ENCODE results near the gene RAB4B.
"Not testable (repeated sequence)": the region's sequence is repeated elsewhere in the genome, so short reads cannot be mapped to it uniquely, and the experiment has no call there.

RAB4B gene

DNA sequence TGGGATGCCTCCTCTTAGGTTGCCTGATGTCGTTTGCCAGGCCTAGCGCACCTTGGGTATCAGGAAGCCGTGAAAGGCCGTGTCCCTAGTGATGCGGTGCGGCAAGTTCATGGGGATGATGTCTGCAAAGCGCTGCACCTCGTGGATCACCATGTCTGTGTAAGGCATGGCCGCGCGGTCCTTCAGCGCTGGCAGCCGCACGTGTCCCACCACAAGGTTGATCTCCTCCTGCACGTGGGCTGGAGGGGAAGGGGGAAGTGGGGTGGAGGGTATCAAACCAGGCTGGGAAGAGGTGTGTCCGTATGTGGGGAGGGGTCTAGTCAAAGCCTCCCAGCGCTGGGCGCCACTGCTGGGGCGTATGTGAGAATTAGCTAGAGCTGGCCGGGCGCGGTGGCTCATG lies 44.1 kb downstream of the RAB4B start:
- Histone ChIP-seq H3K4me1 (ENCODE audit: insufficient read depth, poor library complexity, severe bottlenecking) (no peaks in the 10 kb centered on the region), H3K27ac (ENCODE audit: poor library complexity, severe bottlenecking) (no peak overlapping the region)
- no peak for DNase-seq (ENCODE audit: low spot score)

DNA sequence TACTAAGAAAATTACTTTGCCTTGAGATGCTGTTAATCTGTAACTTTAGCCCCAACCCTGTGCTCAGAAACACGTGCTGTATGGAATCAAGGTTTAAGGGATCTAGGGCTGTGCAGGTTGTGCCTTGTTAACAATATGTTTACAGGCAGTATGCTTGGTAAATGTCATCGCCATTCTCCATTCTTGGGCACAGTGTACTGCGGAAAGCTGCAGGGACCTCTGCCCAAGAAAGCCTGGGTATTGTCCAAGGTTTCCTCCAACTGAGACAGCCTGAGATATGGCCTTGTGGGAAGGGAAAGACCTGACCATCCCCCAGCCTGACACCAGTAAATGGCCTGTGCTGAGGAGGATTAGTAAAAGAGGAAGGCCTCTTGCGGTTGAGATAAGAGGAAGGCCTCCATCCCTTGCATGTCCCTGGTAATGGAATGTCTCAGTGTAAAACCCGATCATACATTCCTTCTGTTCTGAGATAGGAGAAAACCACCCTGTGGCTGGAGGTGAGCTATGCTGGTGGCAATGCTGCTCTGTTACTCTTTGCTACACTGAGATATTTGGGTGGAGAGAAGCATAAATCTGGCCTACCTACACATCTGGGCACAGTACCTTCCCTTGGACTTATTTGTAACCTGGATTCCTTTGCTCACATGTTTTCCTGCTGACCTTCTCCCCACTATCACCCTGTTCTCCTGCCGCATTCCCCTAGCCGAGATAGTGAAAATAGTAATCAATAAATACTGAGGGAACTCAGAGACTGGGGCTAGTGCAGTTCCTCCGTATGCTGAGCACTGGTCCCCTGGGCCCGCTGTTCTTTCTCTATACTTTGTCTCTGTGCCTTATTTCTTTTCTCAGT lies 44.9 kb downstream of the RAB4B start:
- not testable (repeated sequence) for DNase-seq (ENCODE audit: low spot score); H3K27ac ChIP-seq (ENCODE audit: poor library complexity, severe bottlenecking); H3K36me3 ChIP-seq (ENCODE audit: low read depth); H3K27me3 ChIP-seq (ENCODE audit: insufficient read depth, poor library complexity, severe bottlenecking); H3K4me1 ChIP-seq (ENCODE audit: insufficient read depth, poor library complexity, severe bottlenecking); H3K4me3 ChIP-seq (ENCODE audit: severe bottlenecking); ATAC-seq (ENCODE audit: low read depth); H3K9me3 ChIP-seq (ENCODE audit: severe bottlenecking)

More for the DNA sequence above, 44.1 kb downstream of the RAB4B start:
- H3K4me3 ChIP-seq (ENCODE audit: severe bottlenecking), result no peak overlapping the region
- TF ChIP-seq, protein P1, sequence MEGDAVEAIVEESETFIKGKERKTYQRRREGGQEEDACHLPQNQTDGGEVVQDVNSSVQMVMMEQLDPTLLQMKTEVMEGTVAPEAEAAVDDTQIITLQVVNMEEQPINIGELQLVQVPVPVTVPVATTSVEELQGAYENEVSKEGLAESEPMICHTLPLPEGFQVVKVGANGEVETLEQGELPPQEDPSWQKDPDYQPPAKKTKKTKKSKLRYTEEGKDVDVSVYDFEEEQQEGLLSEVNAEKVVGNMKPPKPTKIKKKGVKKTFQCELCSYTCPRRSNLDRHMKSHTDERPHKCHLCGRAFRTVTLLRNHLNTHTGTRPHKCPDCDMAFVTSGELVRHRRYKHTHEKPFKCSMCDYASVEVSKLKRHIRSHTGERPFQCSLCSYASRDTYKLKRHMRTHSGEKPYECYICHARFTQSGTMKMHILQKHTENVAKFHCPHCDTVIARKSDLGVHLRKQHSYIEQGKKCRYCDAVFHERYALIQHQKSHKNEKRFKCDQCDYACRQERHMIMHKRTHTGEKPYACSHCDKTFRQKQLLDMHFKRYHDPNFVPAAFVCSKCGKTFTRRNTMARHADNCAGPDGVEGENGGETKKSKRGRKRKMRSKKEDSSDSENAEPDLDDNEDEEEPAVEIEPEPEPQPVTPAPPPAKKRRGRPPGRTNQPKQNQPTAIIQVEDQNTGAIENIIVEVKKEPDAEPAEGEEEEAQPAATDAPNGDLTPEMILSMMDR (IDR thresholded peaks at IDR 0.05; ENCODE audit: poor library complexity, severe bottlenecking), result no peak
- H3K9me3 ChIP-seq (ENCODE audit: severe bottlenecking), result no peaks in the 10 kb centered on the region
- no peaks in the 10 kb centered on the region for H3K36me3 ChIP-seq (ENCODE audit: low read depth)
- no peaks in the 10 kb centered on the region for H3K27me3 ChIP-seq (ENCODE audit: insufficient read depth, poor library complexity, severe bottlenecking)
- ATAC-seq (ENCODE audit: low read depth), result no peak

DNA sequence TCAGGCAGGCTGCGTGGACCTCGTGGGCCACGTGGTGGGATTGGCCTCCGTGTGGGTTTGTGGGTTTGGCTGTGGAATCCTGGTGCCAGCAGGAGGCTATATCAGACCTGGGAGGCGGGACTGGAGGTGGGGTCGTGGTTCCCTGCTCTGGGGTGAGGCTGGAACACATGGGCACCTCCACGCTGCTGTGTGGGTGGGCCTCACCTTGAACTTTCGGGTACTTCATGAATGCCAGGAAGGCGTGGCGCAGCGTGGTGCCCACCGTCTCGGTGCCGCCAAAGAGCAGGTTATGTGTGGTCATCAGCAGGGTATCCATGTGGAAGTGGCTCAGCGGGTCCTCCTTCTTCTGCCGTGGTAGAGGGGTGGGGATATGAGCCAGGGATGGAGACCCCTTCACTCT lies 46.9 kb downstream of the RAB4B start:
- not testable (repeated sequence) for DNase-seq (ENCODE audit: low spot score); H3K27ac ChIP-seq (ENCODE audit: poor library complexity, severe bottlenecking); H3K27me3 ChIP-seq (ENCODE audit: insufficient read depth, poor library complexity, severe bottlenecking); H3K4me3 ChIP-seq (ENCODE audit: severe bottlenecking); ATAC-seq (ENCODE audit: low read depth); H3K4me1 ChIP-seq (ENCODE audit: insufficient read depth, poor library complexity, severe bottlenecking); H3K9me3 ChIP-seq (ENCODE audit: severe bottlenecking); H3K36me3 ChIP-seq (ENCODE audit: low read depth)

- not testable (repeated sequence) for H3K9me3 ChIP-seq (ENCODE audit: severe bottlenecking); H3K4me1 ChIP-seq (ENCODE audit: insufficient read depth, poor library complexity, severe bottlenecking); H3K27ac ChIP-seq (ENCODE audit: poor library complexity, severe bottlenecking); H3K4me3 ChIP-seq (ENCODE audit: severe bottlenecking); H3K27me3 ChIP-seq (ENCODE audit: insufficient read depth, poor library complexity, severe bottlenecking); H3K36me3 ChIP-seq (ENCODE audit: low read depth); DNase-seq (ENCODE audit: low spot score); ATAC-seq (ENCODE audit: low read depth)
Observed at GRCh38 chr19:40825460-40826095, 47.5 kb downstream of the RAB4B start.

GRCh38 chr19:40826312-40826698 lies 48.3 kb downstream of the RAB4B start:
- H3K36me3 ChIP-seq (ENCODE audit: low read depth); H3K9me3 ChIP-seq (ENCODE audit: severe bottlenecking); DNase-seq (ENCODE audit: low spot score); ATAC-seq (ENCODE audit: low read depth); H3K27me3 ChIP-seq (ENCODE audit: insufficient read depth, poor library complexity, severe bottlenecking); H3K4me1 ChIP-seq (ENCODE audit: insufficient read depth, poor library complexity, severe bottlenecking); H3K4me3 ChIP-seq (ENCODE audit: severe bottlenecking); H3K27ac ChIP-seq (ENCODE audit: poor library complexity, severe bottlenecking): not testable (repeated sequence)

DNA sequence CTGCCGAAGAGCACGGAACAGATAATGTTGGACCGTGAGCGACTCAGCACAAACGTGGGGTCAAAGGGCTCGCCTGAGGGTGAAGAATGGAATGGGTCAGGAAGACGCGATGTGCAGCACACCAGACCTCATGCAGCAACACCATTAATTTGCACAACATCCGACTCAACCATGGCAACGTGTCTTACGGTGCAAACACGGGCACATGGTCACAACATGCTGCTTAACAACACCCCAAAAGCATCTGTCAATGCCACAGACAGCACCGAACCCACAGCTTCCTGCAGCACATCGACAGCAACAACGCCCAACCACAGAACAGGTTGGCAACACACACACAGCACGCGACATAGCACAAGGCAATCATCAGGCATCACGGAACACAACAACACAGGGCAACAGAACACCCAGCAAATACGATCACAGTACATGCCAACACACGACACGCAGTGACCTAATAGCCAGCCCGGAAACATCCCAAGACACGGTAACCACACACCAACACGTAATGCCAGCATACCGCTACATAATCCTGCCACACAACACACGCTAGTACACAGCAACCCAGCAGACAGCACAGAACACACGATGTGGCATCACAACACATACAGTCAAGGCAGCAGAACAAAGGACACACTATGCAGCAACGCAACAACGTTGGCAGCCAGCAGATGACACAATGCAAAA lies 48.8 kb downstream of the RAB4B start:
- not testable (repeated sequence) for H3K4me3 ChIP-seq (ENCODE audit: severe bottlenecking); DNase-seq (ENCODE audit: low spot score); H3K4me1 ChIP-seq (ENCODE audit: insufficient read depth, poor library complexity, severe bottlenecking); H3K9me3 ChIP-seq (ENCODE audit: severe bottlenecking); H3K27ac ChIP-seq (ENCODE audit: poor library complexity, severe bottlenecking); H3K27me3 ChIP-seq (ENCODE audit: insufficient read depth, poor library complexity, severe bottlenecking); ATAC-seq (ENCODE audit: low read depth); H3K36me3 ChIP-seq (ENCODE audit: low read depth)

Data from RWPE2 (cell line).